HK-2 (cell line): ENCODE measurements around the gene ANKRD6.
"Not testable (repeated sequence)": the region's sequence is repeated elsewhere in the genome, so short reads cannot be mapped to it uniquely, and the experiment has no call there.

Source experiments
- DNase-seq: peaks from one replicate; pipeline ENCODE4 v3.0.0-alpha.2; 2018; ENCODE audit not compliant: unreplicated experiment

ANKRD6 gene

GRCh38 chr6:89602166-89602565, 169.2 kb downstream of the ANKRD6 start:
- no peak for DNase-seq

GRCh38 chr6:89604653-89605052, 171.7 kb downstream of the ANKRD6 start:
- DNase-seq: no peak

GRCh38 chr6:89605861-89606260, 172.9 kb downstream of the ANKRD6 start:
- DNase-seq: no peak

GRCh38 chr6:89610149-89610642, 177.2 kb downstream of the ANKRD6 start:
- DNase-seq: peak; percentile 24

- DNase-seq: peak; percentile 19
These were observed 178.7 kb downstream of the ANKRD6 start for GRCh38 chr6:89611666-89612065.

- no peak for DNase-seq
These were observed 179.2 kb downstream of the ANKRD6 start for GRCh38 chr6:89612121-89612520.

GRCh38 chr6:89613790-89614189, 180.8 kb downstream of the ANKRD6 start:
- DNase-seq: no peak

- no peak for DNase-seq
These were observed 182.9 kb downstream of the ANKRD6 start for GRCh38 chr6:89615882-89616281.

- no peak for DNase-seq
These were observed 183.6 kb downstream of the ANKRD6 start for GRCh38 chr6:89616531-89616930.

- no peak for DNase-seq
These were observed 185.1 kb downstream of the ANKRD6 start for GRCh38 chr6:89618026-89618425.

- no peak for DNase-seq
These were observed 186.6 kb downstream of the ANKRD6 start for GRCh38 chr6:89619567-89619966.

GRCh38 chr6:89623749-89624148, 190.8 kb downstream of the ANKRD6 start:
- no peak for DNase-seq

GRCh38 chr6:89630488-89630887, 197.5 kb downstream of the ANKRD6 start:
- DNase-seq: no peak

- DNase-seq: not testable (repeated sequence)
These were observed 203.5 kb downstream of the ANKRD6 start for GRCh38 chr6:89636412-89636811.

GRCh38 chr6:89637960-89638319, 205.0 kb downstream of the ANKRD6 start:
- peak; percentile 11 for DNase-seq

GRCh38 chr6:89638320-89639195, 205.6 kb downstream of the ANKRD6 start, which contains the start of gene LYRM2:
Gene LYRM2 (minus strand): TSS chr6:89638747. CDS start chr6:89638716, 31 bp downstream.
- DNase-seq: peak; percentile 95

- no peak for DNase-seq
These were observed 207.9 kb downstream of the ANKRD6 start for GRCh38 chr6:89640804-89641203.

- not testable (repeated sequence) for DNase-seq
These were observed 208.6 kb downstream of the ANKRD6 start for GRCh38 chr6:89641581-89641980.

- DNase-seq: no peak
These were observed 210.0 kb downstream of the ANKRD6 start for GRCh38 chr6:89642956-89643355.

- DNase-seq: no peak
These were observed 210.5 kb downstream of the ANKRD6 start for GRCh38 chr6:89643406-89643805.

- DNase-seq: no peak
These were observed 211.9 kb downstream of the ANKRD6 start for GRCh38 chr6:89644864-89645263.

- no peak for DNase-seq
These were observed 216.7 kb downstream of the ANKRD6 start for GRCh38 chr6:89649682-89650081.

GRCh38 chr6:89650579-89650978, 217.6 kb downstream of the ANKRD6 start:
- DNase-seq: no peak
